ENCODE data around the gene TJAP1. TPM values are rescaled to one million over a fixed set of nuclear protein-coding genes. Genes with fewer than 3 reads are reported as not detected.

Gene TJAP1
- total and polyA plus RNA-seq, 4 donors, result 21.7 to 29.5 (median 23.4) TPM

DNA sequence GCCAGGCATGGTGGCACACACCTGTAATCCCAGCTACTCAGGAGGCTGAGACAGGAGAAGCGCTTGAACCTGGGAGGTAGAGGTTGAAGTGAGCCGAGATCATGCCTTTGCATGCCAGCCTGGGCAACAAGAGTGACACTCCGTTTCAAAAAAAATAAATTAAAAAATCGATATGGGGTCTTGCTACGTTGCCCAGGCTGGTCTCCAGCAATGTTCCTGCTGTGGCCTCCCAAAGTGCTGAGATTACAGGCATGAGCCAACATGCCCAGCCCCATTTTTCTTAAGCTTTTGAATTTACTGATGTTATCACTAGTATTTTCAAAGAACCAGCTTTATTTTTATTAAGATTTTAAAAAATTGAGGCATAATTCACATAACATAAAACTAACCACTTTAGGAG lies 63.1 kb downstream of the TJAP1 start:
- no peak for ATAC-seq (ENCODE audit: insufficient read depth, low FRiP score)
- no peak overlapping the region for H3K9ac ChIP-seq (ENCODE audit: insufficient read depth in 1 of 2, low read length in 2 of 2)
- H3K9me3 ChIP-seq (ENCODE audit: control insufficient read depth in 4 of 4, insufficient read depth in 3 of 4, low read length in 3 of 4), result no peaks in the 10 kb centered on the region
- no peak overlapping the region for H3K27ac ChIP-seq (ENCODE audit: low read depth in 1 of 2, low read length in 1 of 2)
- no peaks in the 10 kb centered on the region for H3K4me1 ChIP-seq (ENCODE audit: control insufficient read depth in 5 of 5, insufficient read depth in 5 of 5, low read length in 5 of 5)
- no peak overlapping the region for H3K4me3 ChIP-seq
- WGBS, 2 donors, result 97 to 99% methylated on average over 5 of the region's 5 CpGs
- H3K27me3 ChIP-seq (ENCODE audit: control insufficient read depth in 3 of 3, insufficient read depth in 3 of 3, low read length in 2 of 3), result no peaks in the 10 kb centered on the region
- peaks cover 3 to 18% (median 11%) of the 10 kb centered on the region in 4 donors for H3K36me3 ChIP-seq (ENCODE audit: control insufficient read depth in 4 of 4, insufficient read depth in 4 of 4, low read length in 4 of 4)
- TF ChIP-seq, protein P1, sequence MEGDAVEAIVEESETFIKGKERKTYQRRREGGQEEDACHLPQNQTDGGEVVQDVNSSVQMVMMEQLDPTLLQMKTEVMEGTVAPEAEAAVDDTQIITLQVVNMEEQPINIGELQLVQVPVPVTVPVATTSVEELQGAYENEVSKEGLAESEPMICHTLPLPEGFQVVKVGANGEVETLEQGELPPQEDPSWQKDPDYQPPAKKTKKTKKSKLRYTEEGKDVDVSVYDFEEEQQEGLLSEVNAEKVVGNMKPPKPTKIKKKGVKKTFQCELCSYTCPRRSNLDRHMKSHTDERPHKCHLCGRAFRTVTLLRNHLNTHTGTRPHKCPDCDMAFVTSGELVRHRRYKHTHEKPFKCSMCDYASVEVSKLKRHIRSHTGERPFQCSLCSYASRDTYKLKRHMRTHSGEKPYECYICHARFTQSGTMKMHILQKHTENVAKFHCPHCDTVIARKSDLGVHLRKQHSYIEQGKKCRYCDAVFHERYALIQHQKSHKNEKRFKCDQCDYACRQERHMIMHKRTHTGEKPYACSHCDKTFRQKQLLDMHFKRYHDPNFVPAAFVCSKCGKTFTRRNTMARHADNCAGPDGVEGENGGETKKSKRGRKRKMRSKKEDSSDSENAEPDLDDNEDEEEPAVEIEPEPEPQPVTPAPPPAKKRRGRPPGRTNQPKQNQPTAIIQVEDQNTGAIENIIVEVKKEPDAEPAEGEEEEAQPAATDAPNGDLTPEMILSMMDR (IDR thresholded peaks at IDR 0.05; ENCODE audit: control extremely low read depth, extremely low read depth), result no peak
- no peak for DNase-seq

- DNase-seq (no peak), ATAC-seq (ENCODE audit: insufficient read depth, low FRiP score) (no peak)
- Histone ChIP-seq H3K36me3 (ENCODE audit: control insufficient read depth in 4 of 4, insufficient read depth in 4 of 4, low read length in 4 of 4) (peaks cover 3 to 28% (median 12%) of the 10 kb centered on the region in 4 donors), H3K4me1 (ENCODE audit: control insufficient read depth in 5 of 5, insufficient read depth in 5 of 5, low read length in 5 of 5) (no peaks in the 10 kb centered on the region), H3K9ac (ENCODE audit: insufficient read depth in 1 of 2, low read length in 2 of 2) (no peak overlapping the region), H3K27ac (ENCODE audit: low read depth in 1 of 2, low read length in 1 of 2) (no peak overlapping the region), H3K9me3 (ENCODE audit: control insufficient read depth in 4 of 4, insufficient read depth in 3 of 4, low read length in 3 of 4) (no peaks in the 10 kb centered on the region), H3K4me3 (no peak overlapping the region), H3K27me3 (ENCODE audit: control insufficient read depth in 3 of 3, insufficient read depth in 3 of 3, low read length in 2 of 3) (no peaks in the 10 kb centered on the region)
- TF ChIP-seq, protein P1 (IDR thresholded peaks at IDR 0.05; ENCODE audit: control extremely low read depth, extremely low read depth), result no peak
- 95 to 97% methylated on average over 8 of the region's 8 CpGs for WGBS, 2 donors
Measured at GRCh38 chr6:43541774-43542471, 64.6 kb downstream of the TJAP1 start.

DNA sequence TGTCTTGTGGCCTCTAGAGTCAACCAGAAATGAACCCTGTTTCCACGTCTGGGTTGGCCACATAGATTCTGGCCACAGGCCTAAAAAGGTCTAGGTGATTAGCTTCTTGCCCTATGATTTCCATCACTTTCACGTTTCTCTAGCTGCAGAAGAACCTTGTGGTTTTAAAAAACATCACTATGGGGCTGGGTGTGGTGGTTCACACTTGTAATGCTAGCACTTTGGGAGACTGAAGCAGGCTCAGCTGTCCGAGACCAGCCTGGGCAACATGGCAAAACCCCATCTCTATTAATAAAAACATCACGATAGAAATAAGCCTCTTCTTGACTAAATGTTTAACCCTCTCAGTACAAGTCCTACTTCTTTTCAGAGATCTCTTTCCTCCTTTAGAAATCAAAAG lies 67.1 kb downstream of the TJAP1 start:
- Histone ChIP-seq H3K9me3 (ENCODE audit: control insufficient read depth in 4 of 4, insufficient read depth in 3 of 4, low read length in 3 of 4) (no peaks in the 10 kb centered on the region), H3K27ac (ENCODE audit: low read depth in 1 of 2, low read length in 1 of 2) (no peak overlapping the region), H3K4me3 (no peak overlapping the region), H3K4me1 (ENCODE audit: control insufficient read depth in 5 of 5, insufficient read depth in 5 of 5, low read length in 5 of 5) (no peaks in the 10 kb centered on the region), H3K9ac (ENCODE audit: insufficient read depth in 1 of 2, low read length in 2 of 2) (no peak overlapping the region), H3K36me3 (ENCODE audit: control insufficient read depth in 4 of 4, insufficient read depth in 4 of 4, low read length in 4 of 4) (peaks cover 3 to 42% (median 15%) of the 10 kb centered on the region in 4 donors), H3K27me3 (ENCODE audit: control insufficient read depth in 3 of 3, insufficient read depth in 3 of 3, low read length in 2 of 3) (no peaks in the 10 kb centered on the region)
- no peak for ATAC-seq (ENCODE audit: insufficient read depth, low FRiP score)
- TF ChIP-seq, protein P1 (IDR thresholded peaks at IDR 0.05; ENCODE audit: control extremely low read depth, extremely low read depth), result no peak
- WGBS, 2 donors, result 81 to 85% methylated on average over 4 of the region's 4 CpGs
- DNase-seq, result no peak

GRCh38 chr6:43547222-43547621 lies 69.9 kb downstream of the TJAP1 start:
- H3K36me3 ChIP-seq (ENCODE audit: control insufficient read depth in 4 of 4, insufficient read depth in 4 of 4, low read length in 4 of 4), result peaks cover 14 to 48% (median 23%) of the 10 kb centered on the region in 4 donors

More at GRCh38 chr6:43547222-43547621, 69.9 kb downstream of the TJAP1 start:
- DNase-seq (no peak), ATAC-seq (ENCODE audit: insufficient read depth, low FRiP score) (no peak)
- no peak overlapping the region for H3K4me3 ChIP-seq
- TF ChIP-seq, protein P1 (IDR thresholded peaks at IDR 0.05; ENCODE audit: control extremely low read depth, extremely low read depth), result no peak
- H3K27ac ChIP-seq (ENCODE audit: low read depth in 1 of 2, low read length in 1 of 2), result no peak overlapping the region
- no peaks in the 10 kb centered on the region for H3K9me3 ChIP-seq (ENCODE audit: control insufficient read depth in 4 of 4, insufficient read depth in 3 of 4, low read length in 3 of 4)
- 86 to 92% methylated on average over 3 of the region's 3 CpGs for WGBS, 2 donors
- no peaks in the 10 kb centered on the region for H3K4me1 ChIP-seq (ENCODE audit: control insufficient read depth in 5 of 5, insufficient read depth in 5 of 5, low read length in 5 of 5)
- H3K27me3 ChIP-seq (ENCODE audit: control insufficient read depth in 3 of 3, insufficient read depth in 3 of 3, low read length in 2 of 3), result no peaks in the 10 kb centered on the region
- no peak overlapping the region for H3K9ac ChIP-seq (ENCODE audit: insufficient read depth in 1 of 2, low read length in 2 of 2)

Measured in lung (tissue), 12 donors.